HepG2 (cell line): ENCODE measurements around the gene CD300A. TPM values are rescaled to one million over a fixed set of nuclear protein-coding genes. Genes with fewer than 3 reads are reported as not detected.
A peak's percentile ranks its signal among the peaks of the same experiment; 100 is the strongest.

Experiments
- AGO2 ChIP-seq: fragments of 200-400 bp; formaldehyde crosslinking; optimal IDR thresholded peaks from 2 replicates; pipeline ENCODE3; 2017; ENCODE audit warnings: mild to moderate bottlenecking, low read depth, low read length, moderate library complexity
- EED ChIP-seq: sonication (generic); formaldehyde crosslinking; IDR thresholded peaks from 2 replicates; pipeline ENCODE4 v1.5.0; 2020; ENCODE audit warnings: mild to moderate bottlenecking, missing genetic modification reagents
- KLF13 ChIP-seq: sonication (generic); formaldehyde crosslinking; IDR thresholded peaks from 2 replicates; pipeline ENCODE4 v1.4.0; 2020; ENCODE audit warnings: mild to moderate bottlenecking, missing genetic modification reagents
- KLF16 ChIP-seq, 2 experiments: sonication (generic) in 1 of 2; formaldehyde crosslinking in 1 of 2; IDR thresholded peaks; 2 replicates each; pipeline versions ENCODE4 v1.6.1 to v1.8.0; 2016 to 2023; ENCODE audit warnings: missing genetic modification reagents in 2 of 2, missing compliant biosample characterization in 1 of 2
- NFE2L1 ChIP-seq: sonication (generic); formaldehyde crosslinking; IDR thresholded peaks from 2 replicates; pipeline ENCODE4 v1.4.0; 2020; ENCODE audit warnings: missing genetic modification reagents, mild to moderate bottlenecking, borderline replicate concordance
- PCBP1 ChIP-seq: fragments of 200-400 bp; formaldehyde crosslinking; IDR thresholded peaks from 2 replicates; pipeline ENCODE4 v1.6.1; 2017; ENCODE audit warnings: mild to moderate bottlenecking, low read depth, low read length, borderline replicate concordance
- POLR2AphosphoS2 ChIP-seq: IDR thresholded peaks from 2 replicates; pipeline ENCODE4 v1.6.1; 2011; ENCODE audit warnings: low read depth, low read length, improper control_type of control experiment
- RELA ChIP-seq: sonication (generic); formaldehyde crosslinking; IDR thresholded peaks from 2 replicates; pipeline ENCODE4 v1.4.0; 2020; ENCODE audit warnings: missing genetic modification reagents
- RNF2 ChIP-seq: fragments of 450-650 bp; conservative IDR thresholded peaks from 2 replicates; pipeline ENCODE4 v1.6.1; 2016; ENCODE audit warnings: low read depth
- ZNF235 ChIP-seq: sonication (generic); formaldehyde crosslinking; IDR thresholded peaks from 2 replicates; pipeline ENCODE4 v1.8.1; 2023; ENCODE audit warnings: mild to moderate bottlenecking, missing genetic modification reagents, borderline replicate concordance
- ZNF34 ChIP-seq: sonication (generic); formaldehyde crosslinking; IDR thresholded peaks from 2 replicates; pipeline ENCODE4 v1.4.0; 2020; ENCODE audit warnings: mild to moderate bottlenecking, missing genetic modification reagents, borderline replicate concordance
- ZNF431 ChIP-seq: sonication (generic); formaldehyde crosslinking; IDR thresholded peaks from 2 replicates; pipeline ENCODE4 v1.9.0; 2022; ENCODE audit warnings: missing genetic modification reagents, low read depth, mild to moderate bottlenecking, borderline replicate concordance
- ZNF446 ChIP-seq: sonication (generic); formaldehyde crosslinking; IDR thresholded peaks from 2 replicates; pipeline ENCODE4 v1.5.0; 2020; ENCODE audit warnings: mild to moderate bottlenecking, missing genetic modification reagents
- ZNF550 ChIP-seq: sonication (generic); formaldehyde crosslinking; IDR thresholded peaks from 2 replicates; pipeline ENCODE4 v1.4.0; 2020; ENCODE audit warnings: mild to moderate bottlenecking, missing genetic modification reagents, borderline replicate concordance
- ZNF563 ChIP-seq: sonication (generic); formaldehyde crosslinking; IDR thresholded peaks from 2 replicates; pipeline ENCODE4 v1.8.0; 2022; ENCODE audit warnings: mild to moderate bottlenecking, moderate library complexity, missing genetic modification reagents
- ZNF672 ChIP-seq: sonication (generic); formaldehyde crosslinking; IDR thresholded peaks from 2 replicates; pipeline ENCODE4 v1.8.1; 2022; ENCODE audit warnings: missing genetic modification reagents
- ZNF768 ChIP-seq: sonication (generic); formaldehyde crosslinking; IDR thresholded peaks from 2 replicates; pipeline ENCODE4 v1.4.0; 2020; ENCODE audit warnings: missing genetic modification reagents
- ZNF891 ChIP-seq: sonication (generic); formaldehyde crosslinking; IDR thresholded peaks from 2 replicates; pipeline ENCODE4 v1.5.0; 2020; ENCODE audit warnings: mild to moderate bottlenecking, missing genetic modification reagents
- polyA plus RNA-seq, 8 experiments: library from polyadenylated mRNA; depleted of rRNA in 3 of 8; stranded (reverse) in 7 of 8; unstranded in 1 of 8; fragments of >200 nt; fragmentation: Illumina TruSeq in 4 of 8; extraction: Trizol in 4 of 8; gene quantifications; 2 replicates each; pipeline versions ENCODE4 v1.2.1 to v1.2.3, GENCODE V29; 2011 to 2016; ENCODE audit warnings: low read depth in 4 of 8, missing spikeins in 1 of 8, mixed read lengths in 1 of 8; ENCODE audit not compliant: insufficient read depth in 1 of 8
- total RNA-seq, 5 experiments: library from RNA; depleted of rRNA; stranded (reverse); fragments of >200 nt; fragmentation: Illumina TruSeq; extraction: Trizol; gene quantifications; 2 replicates each; pipeline ENCODE4 v1.2.3, GENCODE V29; 2016; ENCODE audit warnings: low read depth in 1 of 5
- TF ChIP-seq, protein P1 (sequence below), 2 experiments: fragments of 450-650 bp in 1 of 2; sonication (generic) in 1 of 2; formaldehyde crosslinking; IDR thresholded peaks; 2 replicates each; pipeline versions ENCODE4 v1.5.0 to v1.8.0; 2020 to 2022; ENCODE audit warnings: mild to moderate bottlenecking in 1 of 2, missing genetic modification reagents in 1 of 2
- TF ChIP-seq, protein P2 (sequence below): sonication (generic); formaldehyde crosslinking; IDR thresholded peaks from 2 replicates; pipeline ENCODE4 v1.5.0; 2020; ENCODE audit warnings: missing genetic modification reagents, mild to moderate bottlenecking, borderline replicate concordance
- TF ChIP-seq, protein P3 (sequence below): sonication (generic); formaldehyde crosslinking; IDR thresholded peaks from 2 replicates; pipeline ENCODE4 v1.4.0; 2020; ENCODE audit warnings: mild to moderate bottlenecking, missing genetic modification reagents
- TF ChIP-seq, protein P4 (sequence below): sonication (generic); formaldehyde crosslinking; IDR thresholded peaks from 2 replicates; pipeline ENCODE4 v1.4.0; 2020; ENCODE audit warnings: mild to moderate bottlenecking, missing genetic modification reagents, borderline replicate concordance
- TF ChIP-seq, protein P5 (sequence below): sonication (generic); formaldehyde crosslinking; IDR thresholded peaks from 2 replicates; pipeline ENCODE4 v1.4.0; 2020; ENCODE audit warnings: missing genetic modification reagents
- TF ChIP-seq, protein P6 (sequence below): sonication (generic); formaldehyde crosslinking; IDR thresholded peaks from 2 replicates; pipeline ENCODE4 v1.8.0; 2022; ENCODE audit warnings: mild to moderate bottlenecking, missing genetic modification reagents

The CD300A gene
- total and polyA plus RNA-seq, 2 of the 13 experiments (the other 11 are each of a cell fraction or from before 2014, with no cell fraction given) = not detected

DNA sequence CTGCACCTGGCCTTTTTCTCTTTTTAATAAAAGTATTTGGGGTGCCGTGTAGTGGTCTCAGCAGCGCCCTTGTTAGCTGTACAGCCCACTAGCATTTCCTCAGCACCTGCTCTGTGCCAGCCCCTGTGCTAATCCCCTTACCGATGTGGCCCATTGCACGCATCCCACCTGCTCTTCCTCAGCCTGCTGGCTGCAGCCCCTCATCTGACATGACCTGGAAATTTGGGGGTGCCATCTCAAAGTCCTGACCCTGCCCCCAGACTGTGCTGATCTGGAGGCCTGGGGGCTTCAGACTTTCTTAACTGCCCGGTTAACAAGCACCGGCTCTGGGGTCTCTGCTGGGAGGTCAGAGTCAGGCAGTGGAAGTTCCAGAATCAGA is 24.2 kb upstream of the CD300A start (continued):
- TF ChIP-seq, protein P1, sequence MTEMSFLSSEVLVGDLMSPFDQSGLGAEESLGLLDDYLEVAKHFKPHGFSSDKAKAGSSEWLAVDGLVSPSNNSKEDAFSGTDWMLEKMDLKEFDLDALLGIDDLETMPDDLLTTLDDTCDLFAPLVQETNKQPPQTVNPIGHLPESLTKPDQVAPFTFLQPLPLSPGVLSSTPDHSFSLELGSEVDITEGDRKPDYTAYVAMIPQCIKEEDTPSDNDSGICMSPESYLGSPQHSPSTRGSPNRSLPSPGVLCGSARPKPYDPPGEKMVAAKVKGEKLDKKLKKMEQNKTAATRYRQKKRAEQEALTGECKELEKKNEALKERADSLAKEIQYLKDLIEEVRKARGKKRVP (CRISPR knock-in tag; IDR thresholded peaks at IDR 0.05) = 0 out of 4 replicates have a peak, but pooled peaks of 1 of the 2 experiments have one; percentile 4
- 0 out of 2 replicates have a peak, but pooled peaks have one; percentile 23 for TF ChIP-seq ZNF550 (CRISPR knock-in tag)
- TF ChIP-seq ZNF34 (CRISPR knock-in tag) = no peak
- TF ChIP-seq, protein P2, sequence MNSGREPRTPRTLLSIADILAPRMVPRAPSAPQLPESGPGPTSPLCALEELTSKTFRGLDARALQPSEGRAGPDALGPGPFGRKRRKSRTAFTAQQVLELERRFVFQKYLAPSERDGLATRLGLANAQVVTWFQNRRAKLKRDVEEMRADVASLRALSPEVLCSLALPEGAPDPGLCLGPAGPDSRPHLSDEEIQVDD = 0 out of 2 replicates have a peak, but pooled peaks have one; percentile 39
- TF ChIP-seq KLF13 = 0 out of 2 replicates have a peak, but pooled peaks have one; percentile 36
- TF ChIP-seq RELA (CRISPR knock-in tag) = no peak
- TF ChIP-seq NFE2L1 (CRISPR knock-in tag) = no peak
- no peak for TF ChIP-seq POLR2AphosphoS2
- TF ChIP-seq, protein P3, sequence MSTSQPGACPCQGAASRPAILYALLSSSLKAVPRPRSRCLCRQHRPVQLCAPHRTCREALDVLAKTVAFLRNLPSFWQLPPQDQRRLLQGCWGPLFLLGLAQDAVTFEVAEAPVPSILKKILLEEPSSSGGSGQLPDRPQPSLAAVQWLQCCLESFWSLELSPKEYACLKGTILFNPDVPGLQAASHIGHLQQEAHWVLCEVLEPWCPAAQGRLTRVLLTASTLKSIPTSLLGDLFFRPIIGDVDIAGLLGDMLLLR (CRISPR knock-in tag) = 0 out of 2 replicates have a peak, but pooled peaks have one; percentile 33
- 0 out of 2 replicates have a peak, but pooled peaks have one; percentile 4 for TF ChIP-seq PCBP1
- TF ChIP-seq RNF2 = no peak
- no peak for TF ChIP-seq KLF16 (CRISPR knock-in tag; IDR thresholded peaks at IDR 0.05)
- 0 out of 2 replicates have a peak, but pooled peaks have one; percentile 23 for TF ChIP-seq ZNF235 (CRISPR knock-in tag)
- 0 out of 2 replicates have a peak, but pooled peaks have one; percentile 6 for TF ChIP-seq ZNF563
- no peak for TF ChIP-seq ZNF446 (CRISPR knock-in tag)
- TF ChIP-seq EED (CRISPR knock-in tag) = 0 out of 2 replicates have a peak, but pooled peaks have one; percentile 61
- 0 out of 2 replicates have a peak, but pooled peaks have one; percentile 12 for TF ChIP-seq ZNF891 (CRISPR knock-in tag)
- TF ChIP-seq ZNF768 (CRISPR knock-in tag) = no peak
- TF ChIP-seq, protein P4, sequence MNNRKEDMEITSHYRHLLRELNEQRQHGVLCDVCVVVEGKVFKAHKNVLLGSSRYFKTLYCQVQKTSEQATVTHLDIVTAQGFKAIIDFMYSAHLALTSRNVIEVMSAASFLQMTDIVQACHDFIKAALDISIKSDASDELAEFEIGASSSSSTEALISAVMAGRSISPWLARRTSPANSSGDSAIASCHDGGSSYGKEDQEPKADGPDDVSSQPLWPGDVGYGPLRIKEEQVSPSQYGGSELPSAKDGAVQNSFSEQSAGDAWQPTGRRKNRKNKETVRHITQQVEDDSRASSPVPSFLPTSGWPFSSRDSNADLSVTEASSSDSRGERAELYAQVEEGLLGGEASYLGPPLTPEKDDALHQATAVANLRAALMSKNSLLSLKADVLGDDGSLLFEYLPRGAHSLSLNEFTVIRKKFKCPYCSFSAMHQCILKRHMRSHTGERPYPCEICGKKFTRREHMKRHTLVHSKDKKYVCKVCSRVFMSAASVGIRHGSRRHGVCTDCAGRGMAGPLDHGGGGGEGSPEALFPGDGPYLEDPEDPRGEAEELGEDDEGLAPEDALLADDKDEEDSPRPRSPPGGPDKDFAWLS (CRISPR knock-in tag) = no peak
- TF ChIP-seq ZNF672 (CRISPR knock-in tag) = no peak
- TF ChIP-seq, protein P5, sequence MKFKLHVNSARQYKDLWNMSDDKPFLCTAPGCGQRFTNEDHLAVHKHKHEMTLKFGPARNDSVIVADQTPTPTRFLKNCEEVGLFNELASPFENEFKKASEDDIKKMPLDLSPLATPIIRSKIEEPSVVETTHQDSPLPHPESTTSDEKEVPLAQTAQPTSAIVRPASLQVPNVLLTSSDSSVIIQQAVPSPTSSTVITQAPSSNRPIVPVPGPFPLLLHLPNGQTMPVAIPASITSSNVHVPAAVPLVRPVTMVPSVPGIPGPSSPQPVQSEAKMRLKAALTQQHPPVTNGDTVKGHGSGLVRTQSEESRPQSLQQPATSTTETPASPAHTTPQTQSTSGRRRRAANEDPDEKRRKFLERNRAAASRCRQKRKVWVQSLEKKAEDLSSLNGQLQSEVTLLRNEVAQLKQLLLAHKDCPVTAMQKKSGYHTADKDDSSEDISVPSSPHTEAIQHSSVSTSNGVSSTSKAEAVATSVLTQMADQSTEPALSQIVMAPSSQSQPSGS (CRISPR knock-in tag) = no peak
- peak; percentile 8; the same call in 1 of the 2 replicates for TF ChIP-seq ZNF431
- no peak for TF ChIP-seq AGO2
- TF ChIP-seq, protein P6, sequence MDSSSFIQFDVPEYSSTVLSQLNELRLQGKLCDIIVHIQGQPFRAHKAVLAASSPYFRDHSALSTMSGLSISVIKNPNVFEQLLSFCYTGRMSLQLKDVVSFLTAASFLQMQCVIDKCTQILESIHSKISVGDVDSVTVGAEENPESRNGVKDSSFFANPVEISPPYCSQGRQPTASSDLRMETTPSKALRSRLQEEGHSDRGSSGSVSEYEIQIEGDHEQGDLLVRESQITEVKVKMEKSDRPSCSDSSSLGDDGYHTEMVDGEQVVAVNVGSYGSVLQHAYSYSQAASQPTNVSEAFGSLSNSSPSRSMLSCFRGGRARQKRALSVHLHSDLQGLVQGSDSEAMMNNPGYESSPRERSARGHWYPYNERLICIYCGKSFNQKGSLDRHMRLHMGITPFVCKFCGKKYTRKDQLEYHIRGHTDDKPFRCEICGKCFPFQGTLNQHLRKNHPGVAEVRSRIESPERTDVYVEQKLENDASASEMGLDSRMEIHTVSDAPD (CRISPR knock-in tag) = no peak
